Measurements from ENCODE around the gene ZNF423.

GRCh38 chr16:49547448-49547847 is 308.5 kb downstream of the ZNF423 start:
- TF ChIP-seq EZH2phosphoT487 (IDR thresholded peaks at IDR 0.05; ENCODE audit: unreplicated experiment) (no peak), CTCF (conservative IDR thresholded peaks at IDR 0.05; ENCODE audit: low read depth in 2 of 2) (no peak), EZH2 (IDR thresholded peaks at IDR 0.05; ENCODE audit: low read depth, unreplicated experiment) (no peak), REST (IDR thresholded peaks at IDR 0.05; ENCODE audit: unreplicated experiment) (no peak), JUNB (IDR thresholded peaks at IDR 0.05; ENCODE audit: unreplicated experiment) (no peak), CREB1 (CRISPR knock-in tag; IDR thresholded peaks at IDR 0.05; ENCODE audit: low read depth) (no peak), POLR2AphosphoS5 (IDR thresholded peaks at IDR 0.05; ENCODE audit: low read depth) (no peak), NANOG (IDR thresholded peaks at IDR 0.05; ENCODE audit: borderline replicate concordance) (no peak), ETS1 (IDR thresholded peaks at IDR 0.05) (no peak), ZNF331 (CRISPR knock-in tag; IDR thresholded peaks at IDR 0.05; ENCODE audit: low read depth) (no peak), ZNF114 (CRISPR knock-in tag; IDR thresholded peaks at IDR 0.05) (no peak), STAT1 (IDR thresholded peaks at IDR 0.05; ENCODE audit: unreplicated experiment) (no peak), ZNF462 (CRISPR knock-in tag; IDR thresholded peaks at IDR 0.05) (no peak)
